C4-2B (cell line): ENCODE data around the gene TTLL13.

Experiments
- ZFX ChIP-seq: fragments of 450-650 bp; IDR thresholded peaks from 2 replicates; pipeline ENCODE4 v1.6.1; 2017
- TF ChIP-seq, protein P1 (sequence below): fragments of 450-650 bp; conservative IDR thresholded peaks from 2 replicates; pipeline ENCODE4 v1.5.1; 2017; ENCODE audit warnings: mild to moderate bottlenecking

GRCh38 chr15:90259524-90259923 is 10.2 kb downstream of the TTLL13 start:
- TF ChIP-seq, protein P1, sequence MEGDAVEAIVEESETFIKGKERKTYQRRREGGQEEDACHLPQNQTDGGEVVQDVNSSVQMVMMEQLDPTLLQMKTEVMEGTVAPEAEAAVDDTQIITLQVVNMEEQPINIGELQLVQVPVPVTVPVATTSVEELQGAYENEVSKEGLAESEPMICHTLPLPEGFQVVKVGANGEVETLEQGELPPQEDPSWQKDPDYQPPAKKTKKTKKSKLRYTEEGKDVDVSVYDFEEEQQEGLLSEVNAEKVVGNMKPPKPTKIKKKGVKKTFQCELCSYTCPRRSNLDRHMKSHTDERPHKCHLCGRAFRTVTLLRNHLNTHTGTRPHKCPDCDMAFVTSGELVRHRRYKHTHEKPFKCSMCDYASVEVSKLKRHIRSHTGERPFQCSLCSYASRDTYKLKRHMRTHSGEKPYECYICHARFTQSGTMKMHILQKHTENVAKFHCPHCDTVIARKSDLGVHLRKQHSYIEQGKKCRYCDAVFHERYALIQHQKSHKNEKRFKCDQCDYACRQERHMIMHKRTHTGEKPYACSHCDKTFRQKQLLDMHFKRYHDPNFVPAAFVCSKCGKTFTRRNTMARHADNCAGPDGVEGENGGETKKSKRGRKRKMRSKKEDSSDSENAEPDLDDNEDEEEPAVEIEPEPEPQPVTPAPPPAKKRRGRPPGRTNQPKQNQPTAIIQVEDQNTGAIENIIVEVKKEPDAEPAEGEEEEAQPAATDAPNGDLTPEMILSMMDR: no peak
- no peak for TF ChIP-seq ZFX
